ENCODE data around the gene PWWP2B. TPM values are rescaled to one million over a fixed set of nuclear protein-coding genes. Genes with fewer than 3 reads are reported as not detected.

Gene PWWP2B
- total RNA-seq, 1 donor from 2014 or later: 13.3 TPM

DNA sequence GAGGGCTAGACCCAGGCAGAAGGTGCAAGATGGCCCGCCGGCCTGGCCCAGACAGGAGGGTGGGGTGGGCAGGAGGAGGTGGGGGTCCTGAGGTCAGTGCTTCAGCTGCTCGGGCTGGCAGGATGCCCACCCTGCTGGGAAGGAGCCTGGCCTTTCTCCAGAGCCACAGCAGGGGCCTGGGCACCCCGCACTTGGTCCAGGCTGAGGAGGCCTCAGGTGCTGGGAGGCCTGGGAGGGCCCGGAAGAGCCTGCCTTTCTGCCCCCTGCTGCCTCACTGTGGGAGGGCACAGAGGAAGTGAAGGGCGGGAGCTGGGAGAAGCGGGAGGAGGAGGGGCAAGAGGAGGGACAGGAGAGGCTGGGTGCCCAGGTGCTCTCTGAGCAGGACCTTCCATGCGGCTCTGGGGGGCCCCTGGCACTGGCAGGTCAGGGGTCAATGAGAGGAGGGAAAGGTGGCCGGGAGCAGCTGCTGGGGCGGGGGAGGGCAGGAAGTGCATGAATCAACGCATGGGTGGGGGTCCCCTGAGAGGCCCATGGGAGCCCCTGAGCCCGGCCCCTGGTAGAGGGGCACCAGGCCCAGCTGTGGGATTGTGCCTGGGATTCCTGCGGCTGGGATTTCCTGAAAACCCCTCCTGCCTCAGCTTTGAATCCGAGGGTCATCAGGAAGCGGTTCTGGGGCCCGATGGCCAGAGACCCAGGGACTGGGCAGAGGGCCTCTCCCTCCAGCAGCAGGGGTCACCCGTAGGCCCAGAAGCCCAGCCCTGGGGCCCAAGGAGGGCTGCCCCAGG, 49.9 kb downstream of the PWWP2B start:
- ATAC-seq (peak; percentile 58), DNase-seq (ENCODE audit: low spot score) (no peak)
- intact Hi-C loops (cut with DNase I): no loop called here

DNA sequence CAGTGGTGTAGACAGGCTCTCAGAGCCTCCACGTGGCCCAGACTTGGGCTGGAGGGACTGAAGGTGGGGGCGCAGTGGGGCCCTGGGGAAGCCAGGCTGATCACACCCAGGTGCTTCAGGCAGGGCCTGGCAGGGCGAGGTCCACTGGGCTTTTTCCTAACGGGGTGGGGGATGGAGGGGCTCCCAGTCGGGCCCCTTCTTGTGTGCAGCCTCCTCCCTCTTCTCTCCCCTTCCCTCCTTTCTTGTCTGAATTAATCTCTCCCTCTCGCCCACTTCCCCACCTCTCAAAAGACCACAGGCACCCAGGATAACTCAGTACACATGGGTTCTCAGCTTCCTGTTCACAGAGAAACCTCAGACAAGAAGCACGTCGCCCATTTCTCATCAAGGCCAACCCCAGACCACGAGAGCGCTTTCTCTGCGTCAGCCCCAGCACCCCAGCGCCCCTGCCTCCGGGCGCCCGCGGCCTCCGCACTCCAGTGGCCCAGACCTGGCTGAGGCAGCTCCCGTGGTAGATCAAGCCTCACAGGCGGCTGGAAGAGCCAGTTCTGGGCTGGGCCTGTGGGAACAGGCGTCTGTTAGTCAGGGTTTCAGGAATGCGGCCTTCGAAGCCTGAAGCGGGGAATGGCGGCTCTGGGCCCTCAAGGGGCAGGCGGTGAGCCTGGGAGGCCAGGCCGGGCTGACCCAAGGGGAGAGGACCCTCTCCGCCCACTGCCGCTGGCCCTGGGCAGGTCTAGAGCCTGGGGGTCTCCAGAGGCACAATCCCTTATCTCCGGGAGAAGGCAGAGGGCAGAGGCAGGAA, 50.6 kb downstream of the PWWP2B start:
- DNase-seq (ENCODE audit: low spot score): no peak
- intact Hi-C loops (cut with DNase I): no loop called here
- peak; percentile 15 for ATAC-seq

DNA sequence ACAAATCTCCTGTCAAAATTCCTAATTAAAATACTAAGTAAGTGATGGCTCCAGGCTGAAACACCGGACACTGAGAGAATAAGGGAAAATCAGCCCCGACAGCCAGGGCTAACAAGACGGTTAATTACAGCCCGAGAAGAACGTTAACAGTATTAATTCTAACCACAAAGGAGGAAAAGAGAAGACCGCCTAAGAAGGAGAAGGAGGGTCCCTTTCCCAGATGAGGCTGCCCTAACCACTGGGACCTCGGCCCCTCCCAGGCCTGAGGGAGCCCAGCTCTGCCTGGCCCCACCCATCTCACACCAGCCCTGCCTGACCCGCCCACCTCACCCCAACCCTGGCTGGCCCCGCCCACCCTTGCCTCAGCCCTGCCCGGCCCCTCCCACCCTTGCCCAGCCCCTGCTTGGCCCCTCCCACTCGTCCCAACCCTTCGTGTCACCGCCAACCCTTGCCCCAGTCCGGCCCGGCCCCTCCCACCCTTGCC, 51.3 kb downstream of the PWWP2B start:
- ATAC-seq: peak; percentile 64
- intact Hi-C loops (cut with DNase I): no loop called here
- DNase-seq (ENCODE audit: low spot score): peak; percentile 84

DNA sequence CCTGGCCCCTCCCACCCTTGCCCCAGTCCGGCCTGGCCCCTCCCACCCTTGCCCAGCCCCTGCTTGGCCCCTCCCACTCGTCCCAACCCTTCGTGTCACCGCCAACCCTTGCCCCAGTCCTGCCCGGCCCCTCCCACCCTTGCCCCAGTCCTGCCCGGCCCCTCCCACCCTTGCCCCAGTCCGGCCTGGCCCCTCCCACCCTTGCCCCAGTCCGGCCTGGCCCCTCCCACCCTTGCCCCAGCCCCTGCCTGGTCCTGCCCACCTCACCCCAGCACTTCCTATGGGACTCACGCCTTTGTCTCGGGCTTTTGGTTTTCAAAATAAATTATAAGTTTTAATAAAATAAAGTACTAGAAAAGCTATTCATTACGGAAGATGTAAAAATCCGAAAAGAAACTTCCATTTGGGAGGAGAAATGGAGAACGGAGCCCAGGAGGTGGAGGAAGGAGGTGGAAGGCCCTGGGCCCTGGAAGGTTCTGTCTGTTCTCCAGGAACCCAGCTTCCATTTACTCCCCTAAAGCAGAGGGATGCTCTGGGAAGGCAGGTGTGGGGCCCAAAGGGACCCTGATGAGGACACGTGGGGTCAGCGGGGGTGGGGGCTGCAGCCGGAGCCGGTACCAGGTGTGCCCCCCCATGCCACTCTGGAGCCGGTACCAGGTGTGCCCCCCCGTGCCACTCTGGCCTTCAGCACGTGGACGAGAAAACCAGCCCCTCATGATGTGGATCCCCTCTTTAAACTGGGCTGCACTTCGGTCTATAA, 52.2 kb downstream of the PWWP2B start:
- intact Hi-C loops (cut with DNase I): no loop called here

DNA sequence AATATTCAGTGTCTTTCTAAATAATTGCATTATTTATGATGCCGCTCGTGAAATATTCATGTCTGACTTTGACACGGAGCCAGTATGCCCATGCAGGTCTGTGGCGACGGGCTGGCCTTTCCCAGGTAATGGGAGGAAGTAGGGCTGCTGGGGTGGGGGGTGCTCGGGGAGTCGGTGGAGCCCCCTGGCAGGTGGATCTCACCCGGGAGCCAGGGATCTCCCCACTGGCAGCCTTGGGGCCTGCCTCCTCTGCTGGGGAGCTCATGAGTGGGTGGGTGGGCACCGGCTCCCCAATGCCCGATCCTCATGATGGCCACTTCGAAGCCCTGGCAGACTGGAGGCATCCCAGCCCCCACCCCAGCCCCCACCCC, 52.8 kb downstream of the PWWP2B start:
- ATAC-seq: no peak
- intact Hi-C loops (cut with DNase I): loop anchor here (5.0 kb wide), 1 partner anchor 227 kb away; no protein-coding TSS in a partner anchor
- DNase-seq (ENCODE audit: low spot score): no peak

More for the DNA sequence above, 52.2 kb downstream of the PWWP2B start:
- DNase-seq (ENCODE audit: low spot score) (no peak), ATAC-seq (no peak)

DNA sequence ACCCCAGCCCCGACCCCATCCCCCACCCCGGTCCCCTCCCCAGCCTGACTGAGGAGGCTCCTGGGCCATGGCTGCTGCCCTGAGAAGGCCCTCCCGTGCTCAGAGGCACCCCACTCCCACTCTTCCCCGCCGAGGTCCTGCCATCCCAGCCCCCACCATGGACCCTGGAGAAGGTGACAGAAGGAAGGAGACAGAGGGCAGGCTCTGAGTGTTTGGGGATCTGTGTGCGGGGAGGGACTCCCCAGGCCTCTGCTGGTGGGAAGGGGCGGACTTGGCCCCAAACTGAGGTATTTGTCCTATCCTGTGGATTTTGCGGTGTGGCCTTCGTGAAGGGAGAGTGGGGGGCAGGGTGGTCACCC, 53.4 kb downstream of the PWWP2B start:
- peak; percentile 60 for DNase-seq (ENCODE audit: low spot score)
- intact Hi-C loops (cut with DNase I): loop anchor here (5.0 kb wide), 1 partner anchor 228 kb away; no protein-coding TSS in a partner anchor
- no peak for ATAC-seq

DNA sequence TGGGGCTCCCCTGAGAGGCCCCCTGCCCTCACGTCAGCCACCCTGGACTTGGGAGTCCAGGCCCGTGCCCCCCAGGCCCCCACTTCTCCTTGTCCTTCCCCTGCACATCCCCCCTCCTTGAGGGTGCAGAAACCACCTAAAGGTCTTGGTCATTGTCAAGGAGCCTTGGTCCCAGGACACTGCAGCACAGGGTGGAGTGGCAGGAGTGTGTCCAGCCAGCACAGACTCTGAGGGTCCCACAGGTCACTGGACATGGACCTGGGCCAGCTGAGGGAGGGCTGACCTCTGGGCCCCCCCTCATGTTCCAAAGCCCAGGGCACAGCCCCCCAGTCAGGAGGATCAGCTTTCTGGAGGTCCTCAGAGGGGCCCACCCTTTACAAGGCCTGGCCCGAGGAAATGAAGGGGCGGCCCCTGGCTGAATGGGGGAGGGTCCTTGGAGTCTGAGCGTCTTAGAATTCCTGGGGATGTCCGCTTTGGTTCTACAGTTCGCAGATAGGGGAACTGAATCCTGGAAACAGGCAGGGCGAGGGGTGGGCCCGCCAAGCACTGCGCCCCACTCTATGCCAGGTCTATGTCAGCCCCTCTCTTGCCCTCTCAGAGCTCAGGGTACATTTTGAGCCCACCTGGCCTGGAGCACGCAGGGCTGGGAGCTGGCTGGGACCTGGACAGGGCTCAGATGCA, 54.0 kb downstream of the PWWP2B start:
- ATAC-seq (no peak), DNase-seq (ENCODE audit: low spot score) (peak; percentile 60)
- intact Hi-C loops (cut with DNase I): loop anchor here (5.0 kb wide), 1 partner anchor 229 kb away; no protein-coding TSS in a partner anchor

DNA sequence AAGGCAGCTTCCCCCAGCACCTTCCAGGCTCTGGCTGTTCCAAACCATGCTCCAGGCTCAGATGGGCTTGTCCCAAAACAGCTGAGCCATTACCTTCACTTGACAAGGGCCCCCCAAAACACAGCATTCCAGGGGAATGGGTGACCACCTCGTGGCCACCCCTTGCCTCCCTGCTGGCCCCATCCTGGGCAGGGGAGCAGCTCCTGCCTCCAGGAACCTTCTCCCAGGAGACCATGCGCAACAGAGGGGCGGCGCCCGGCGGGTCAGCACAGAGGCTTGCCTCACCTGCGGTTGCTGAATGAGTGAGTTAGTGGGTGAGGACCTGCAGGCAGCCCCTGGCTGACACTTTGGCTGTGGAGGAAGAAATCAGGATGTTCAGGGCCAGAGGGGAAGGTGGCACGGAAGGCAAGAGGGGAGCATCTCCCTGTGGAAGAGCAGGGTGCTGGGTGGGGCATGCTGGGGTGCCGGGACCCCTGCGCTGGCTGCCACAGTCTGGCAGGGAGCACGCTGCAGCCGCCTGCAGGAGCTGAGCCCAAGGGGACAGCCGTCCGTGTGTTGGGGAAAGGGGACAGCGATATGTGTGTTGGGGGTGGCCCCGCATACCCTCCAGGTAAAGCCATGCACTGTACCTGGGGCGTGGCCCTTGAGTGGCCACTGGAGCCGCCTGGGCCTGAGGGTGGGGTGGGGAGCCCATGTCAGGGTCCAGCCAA, 54.7 kb downstream of the PWWP2B start:
- DNase-seq (ENCODE audit: low spot score) (peak; percentile 62), ATAC-seq (no peak)
- intact Hi-C loops (cut with DNase I): loop anchor here (2.0 to 5.0 kb wide), 2 partner anchors 63 to 229 kb away; no protein-coding TSS in a partner anchor

DNA sequence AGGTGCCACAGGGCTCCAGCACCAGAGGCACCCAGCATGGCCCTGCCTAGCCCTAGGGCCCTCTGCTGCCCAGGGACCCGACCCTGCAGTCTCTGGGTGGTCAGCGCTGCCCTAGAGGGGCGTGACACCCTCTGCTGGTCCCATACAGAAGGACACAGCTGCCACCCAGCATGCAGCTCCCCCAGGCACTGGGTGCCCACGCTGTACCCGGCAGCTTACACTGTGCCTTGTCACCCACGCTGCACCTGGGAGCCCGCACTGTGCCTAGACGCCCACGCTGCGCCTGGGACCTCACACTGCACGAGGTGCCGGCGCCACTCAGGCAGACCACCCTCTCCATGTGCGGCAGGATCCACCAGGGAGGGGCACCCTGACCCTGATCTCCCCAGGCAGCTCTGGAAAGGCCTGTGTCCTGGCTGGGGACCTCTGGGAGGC, 55.2 kb downstream of the PWWP2B start:
- intact Hi-C loops (cut with DNase I): loop anchor here (2.0 to 5.0 kb wide), 2 partner anchors 63 to 230 kb away; no protein-coding TSS in a partner anchor
- ATAC-seq (peak; percentile 9), DNase-seq (ENCODE audit: low spot score) (peak; percentile 63)

DNA sequence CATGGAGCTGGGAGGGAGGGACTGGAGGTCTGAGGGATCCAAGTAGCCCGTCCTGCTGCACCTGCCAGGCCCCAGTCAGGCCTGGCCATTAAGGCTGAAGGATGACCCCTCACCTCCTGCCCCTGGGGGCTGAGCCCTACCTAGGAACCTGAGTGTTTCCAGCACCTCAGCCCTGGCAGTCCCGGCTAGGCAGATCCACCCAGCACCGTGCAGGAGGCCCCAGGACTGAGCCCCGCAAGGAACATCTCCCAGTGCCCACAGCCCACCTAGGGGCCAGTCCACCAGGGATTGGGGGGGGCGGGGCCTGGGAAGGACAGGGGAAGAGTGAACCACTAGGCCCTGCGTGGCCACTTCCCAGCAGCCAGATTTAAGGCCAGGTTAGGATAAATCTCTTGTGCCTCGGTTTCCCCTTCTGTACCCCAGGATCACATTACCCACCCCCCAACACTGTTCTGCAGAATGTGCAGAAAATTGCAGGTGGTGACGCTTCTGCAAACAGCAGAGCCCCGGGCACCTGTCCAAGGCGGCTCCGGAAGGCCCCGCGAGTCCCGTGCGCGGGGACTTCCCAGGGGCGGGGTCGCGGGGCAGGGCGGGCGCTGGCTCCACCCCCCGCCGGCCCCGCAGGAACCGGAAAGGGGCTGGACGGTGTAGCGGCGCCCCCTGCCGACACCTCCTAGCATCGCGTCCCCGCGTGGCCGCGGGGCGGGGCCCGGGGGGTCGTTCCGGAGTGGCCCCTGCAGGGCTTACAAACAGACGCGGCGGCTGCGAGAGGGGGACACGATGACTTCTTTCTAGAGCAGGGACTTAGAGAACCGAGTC, 55.9 kb downstream of the PWWP2B start:
- ATAC-seq: peak; percentile 82
- peak; percentile 93 for DNase-seq (ENCODE audit: low spot score)
- intact Hi-C loops (cut with DNase I): loop anchor here (2.0 to 5.0 kb wide), 2 partner anchors 64 to 231 kb away; no protein-coding TSS in a partner anchor

DNA sequence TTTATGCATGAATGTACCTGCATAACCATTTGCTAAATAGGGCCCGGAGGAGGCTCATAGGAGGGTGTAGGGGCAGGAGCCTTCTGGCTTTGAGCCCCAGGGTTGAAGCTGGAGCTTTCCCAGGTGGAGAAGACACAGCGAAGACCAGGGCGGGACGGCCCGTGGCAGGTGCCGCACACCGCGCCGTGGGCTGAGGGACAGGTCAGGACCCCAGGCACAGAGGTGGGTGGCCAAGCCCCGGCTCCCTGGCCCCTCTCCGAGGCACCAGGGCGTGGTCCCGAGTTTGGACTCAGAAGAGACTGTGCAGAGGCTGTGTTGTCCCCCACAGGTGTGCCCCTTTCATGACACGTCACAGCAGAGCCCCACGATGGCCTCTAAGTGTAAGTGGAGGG, 56.5 kb downstream of the PWWP2B start:
- ATAC-seq (no peak), DNase-seq (ENCODE audit: low spot score) (no peak)
- intact Hi-C loops (cut with DNase I): loop anchor here (2.0 to 5.0 kb wide), 2 partner anchors 65 to 231 kb away; no protein-coding TSS in a partner anchor

DNA sequence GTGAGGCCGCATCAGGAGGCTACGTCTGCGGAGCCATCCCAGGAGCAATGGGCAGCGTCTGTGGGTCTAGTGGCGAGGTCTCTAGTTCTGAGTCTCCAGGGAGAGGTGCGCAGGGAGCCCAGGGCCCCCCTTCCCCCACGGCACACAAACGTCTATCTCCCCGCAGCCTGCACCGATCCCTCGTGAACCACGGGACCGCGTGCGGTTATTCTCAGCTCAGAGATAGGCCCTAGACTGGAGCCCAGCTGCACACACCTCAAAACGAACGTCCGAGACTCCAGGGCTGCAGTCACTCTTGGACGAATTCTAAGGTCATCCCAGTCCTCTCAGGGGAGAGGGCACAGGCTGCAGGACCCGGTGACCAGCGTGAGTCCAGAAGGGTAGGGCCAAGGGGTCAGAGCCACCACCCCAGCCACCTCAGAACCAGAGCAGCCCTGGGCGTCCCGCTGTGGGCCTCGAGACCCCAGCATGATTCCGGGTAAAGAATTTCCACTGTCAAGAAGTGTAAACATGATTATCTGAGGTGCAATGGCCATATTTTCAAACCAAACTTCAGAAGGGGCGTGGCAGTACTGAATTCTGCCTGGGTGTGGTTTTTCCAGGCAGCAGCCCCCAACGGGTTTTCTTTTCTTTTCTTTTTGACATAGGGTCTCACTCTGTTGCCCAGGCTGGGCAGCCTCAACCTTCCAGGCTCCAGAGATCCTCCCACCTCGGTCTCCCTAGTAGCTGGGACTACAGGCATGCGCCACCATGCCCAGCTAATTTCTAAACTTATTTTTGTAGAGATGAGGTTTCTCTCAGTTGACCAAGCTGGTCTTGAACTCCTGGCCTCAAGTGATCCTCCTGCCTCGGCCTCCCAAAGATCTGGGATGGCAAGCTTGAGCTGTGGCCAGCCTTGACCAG, 57.5 kb downstream of the PWWP2B start:
- intact Hi-C loops (cut with DNase I): loop anchor here (5.0 kb wide), 1 partner anchor 232 kb away; no protein-coding TSS in a partner anchor
- no peak for ATAC-seq
- no peak for DNase-seq (ENCODE audit: low spot score)

DNA sequence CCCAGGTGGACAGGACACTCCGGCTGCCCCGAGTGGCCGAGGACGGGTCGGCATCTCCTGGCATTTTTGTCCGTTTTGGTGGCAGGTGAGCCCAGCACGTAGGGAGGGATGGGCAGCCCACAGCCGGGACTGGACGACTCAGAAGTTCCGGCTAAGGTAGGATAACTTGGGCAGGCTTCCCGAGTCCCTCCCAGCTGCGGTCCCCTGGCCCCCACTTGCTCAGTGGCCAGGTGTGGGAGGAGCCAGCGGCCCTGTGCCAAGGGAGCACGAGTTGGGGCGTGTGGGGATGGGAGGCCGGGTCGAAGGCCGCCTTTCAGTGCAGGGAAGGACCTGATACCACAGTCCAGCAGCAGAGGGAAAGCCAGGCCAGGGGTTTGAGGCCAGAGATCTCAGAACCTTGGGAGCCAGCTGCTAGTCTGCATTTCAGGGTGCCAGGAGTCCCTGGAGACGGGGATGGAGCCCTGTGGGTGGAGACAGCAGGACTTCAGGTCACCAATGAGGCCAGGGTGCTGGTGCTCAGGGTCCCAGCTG, 58.5 kb downstream of the PWWP2B start:
- intact Hi-C loops (cut with DNase I): no loop called here
- ATAC-seq (no peak), DNase-seq (ENCODE audit: low spot score) (no peak)

DNA sequence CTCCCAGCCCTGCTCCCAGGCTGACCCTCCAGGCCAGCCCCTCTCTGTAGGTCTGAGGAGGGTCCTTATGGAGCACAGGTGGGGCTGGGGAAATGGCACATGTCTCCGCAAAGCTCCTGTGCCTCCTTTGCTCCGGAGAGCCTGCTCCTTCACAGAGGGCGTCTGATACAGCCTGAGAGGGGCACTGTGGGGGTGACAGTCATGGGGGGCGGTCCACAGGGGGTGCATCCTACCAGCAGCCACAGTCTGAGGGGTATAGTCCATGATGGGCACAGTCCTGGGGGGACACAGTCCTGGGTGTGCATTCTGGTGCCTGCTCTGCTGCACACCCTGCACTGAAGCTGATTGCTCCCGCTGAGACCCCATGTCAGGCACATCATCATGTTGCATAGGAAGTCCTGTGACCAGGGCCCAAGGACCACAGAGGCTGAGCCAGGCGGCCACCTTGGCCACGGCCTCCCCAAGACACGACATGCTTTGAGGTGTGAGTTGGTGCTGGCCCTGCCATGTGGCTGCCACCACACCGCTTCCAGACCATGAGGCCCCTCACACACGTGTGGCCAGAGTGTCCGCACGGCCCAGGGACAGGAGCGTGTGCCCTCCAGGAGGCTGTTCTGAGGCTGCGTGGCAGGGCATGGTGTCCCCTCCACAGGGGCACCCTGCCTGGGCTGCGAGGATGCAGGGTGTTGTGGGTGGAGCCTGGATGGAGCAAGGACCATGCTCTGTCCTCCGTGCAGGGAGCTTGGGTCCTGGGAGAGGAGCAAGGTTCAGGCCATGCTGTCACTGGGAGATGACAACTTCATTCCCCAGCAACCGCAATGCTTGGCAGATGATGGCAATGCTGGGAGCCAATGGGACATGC, 59.2 kb downstream of the PWWP2B start:
- DNase-seq (ENCODE audit: low spot score) (no peak), ATAC-seq (no peak)
- intact Hi-C loops (cut with DNase I): no loop called here

DNA sequence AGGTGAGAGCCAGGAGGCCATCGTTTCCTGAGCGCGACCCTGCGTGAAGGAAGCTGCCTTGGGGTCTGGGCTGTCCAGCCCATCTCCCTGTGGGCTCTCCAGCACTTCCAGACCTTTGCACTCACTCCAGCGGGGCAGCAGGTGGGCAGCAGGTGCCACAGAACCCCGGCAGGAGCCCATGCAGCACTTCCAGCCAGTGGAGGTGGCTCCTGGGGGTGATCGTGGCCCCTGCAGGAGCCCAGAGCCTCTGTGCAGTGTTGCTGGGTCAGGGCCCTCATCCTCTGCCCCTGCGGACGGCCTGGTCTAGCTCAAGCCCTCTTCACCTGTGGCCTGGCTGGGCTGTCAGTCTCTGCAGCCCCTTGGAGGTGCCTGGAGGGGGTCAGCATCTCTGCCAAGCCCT, 59.9 kb downstream of the PWWP2B start:
- intact Hi-C loops (cut with DNase I): no loop called here
- DNase-seq (ENCODE audit: low spot score): peak; percentile 58
- no peak for ATAC-seq

All from sciatic nerve (tissue), 2 donors.